Measurements from ENCODE around the gene ENHO.

ENHO gene

DNA sequence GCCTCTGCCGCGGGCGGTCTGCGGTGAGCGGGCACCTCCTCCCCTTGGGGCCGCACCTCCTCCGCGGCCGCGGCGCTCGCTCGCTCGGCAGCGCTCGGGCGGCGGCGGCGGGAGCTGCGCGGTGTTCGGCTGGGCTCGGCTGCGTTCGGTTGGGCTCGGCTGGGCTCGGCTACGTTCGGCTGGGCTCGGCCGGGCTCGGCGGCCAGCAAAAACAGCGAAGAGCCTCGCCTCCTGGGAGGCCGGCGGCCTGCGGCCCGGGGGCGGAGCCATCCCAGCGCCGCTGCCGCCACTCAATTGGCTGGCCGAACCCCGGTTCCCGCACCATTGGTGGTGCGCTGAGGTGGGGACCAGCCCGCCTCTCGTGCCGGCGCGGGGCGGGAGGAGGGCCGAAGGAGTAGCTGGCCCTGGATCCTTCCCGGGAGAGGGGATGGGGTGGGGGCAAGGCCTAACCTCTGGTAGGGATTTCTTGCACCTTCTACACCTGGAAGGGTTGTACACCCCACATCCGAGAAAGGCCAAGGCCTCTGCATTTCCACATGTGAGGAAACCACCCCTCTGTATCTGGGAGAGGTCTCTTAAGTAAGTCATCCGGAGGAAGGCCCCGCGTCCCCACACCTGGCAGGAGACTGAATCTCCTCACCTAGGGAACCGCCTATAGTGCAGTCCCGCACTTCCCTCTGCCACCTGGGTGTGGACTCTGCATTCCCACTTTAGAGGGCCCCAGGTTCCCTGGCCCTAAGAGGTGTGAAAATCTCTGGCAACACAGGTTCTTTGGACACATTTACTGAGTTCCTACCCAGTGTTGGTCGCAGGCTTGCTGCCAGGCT is at the start of gene ENHO:
Gene ENHO (minus strand): TSS at position 20 of the 827 bp plus-strand sequence. CDS start 1,295 bp downstream, outside the sequence.
- ATAC-seq (peak; percentile 97), DNase-seq (peak; percentile 90)

DNA sequence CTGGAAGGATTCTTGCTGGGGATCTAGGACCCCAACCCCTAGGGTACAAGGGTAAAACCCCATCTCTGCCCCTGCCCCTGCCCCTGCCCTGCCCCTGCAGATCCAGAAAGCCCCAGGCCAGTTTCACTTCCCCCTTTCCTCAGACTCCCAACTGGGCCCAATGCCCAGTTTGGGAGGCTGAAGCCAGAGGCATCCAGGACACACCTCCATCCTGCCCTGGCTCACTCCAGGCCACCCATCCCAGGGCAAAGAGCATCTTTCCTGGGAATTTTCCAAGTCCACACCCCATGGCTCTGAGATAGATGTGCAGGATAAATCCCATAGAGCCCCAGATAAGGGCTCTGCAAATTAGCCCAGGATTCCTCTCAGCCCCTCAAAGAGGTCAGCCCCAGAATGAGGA is 49.3 kb upstream of the ENHO start:
- ATAC-seq (no peak), DNase-seq (no peak)

DNA sequence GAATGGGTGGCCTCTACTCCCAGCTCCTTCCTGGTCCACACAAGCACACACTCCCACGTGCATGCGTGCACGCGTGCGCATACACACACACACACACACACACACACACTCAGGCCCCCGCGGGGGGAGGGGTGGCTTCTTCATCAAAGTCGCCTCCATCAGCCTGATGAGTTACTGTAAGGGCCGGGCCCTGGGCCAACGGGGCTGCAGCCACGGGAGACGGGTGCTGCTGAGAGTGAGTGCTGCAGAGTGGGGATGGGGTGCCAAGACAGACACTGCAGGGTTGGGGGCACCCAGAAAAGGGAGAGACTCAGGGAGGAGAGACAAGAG is 48.7 kb upstream of the ENHO start:
- DNase-seq, result no peak
- no peak for ATAC-seq

DNA sequence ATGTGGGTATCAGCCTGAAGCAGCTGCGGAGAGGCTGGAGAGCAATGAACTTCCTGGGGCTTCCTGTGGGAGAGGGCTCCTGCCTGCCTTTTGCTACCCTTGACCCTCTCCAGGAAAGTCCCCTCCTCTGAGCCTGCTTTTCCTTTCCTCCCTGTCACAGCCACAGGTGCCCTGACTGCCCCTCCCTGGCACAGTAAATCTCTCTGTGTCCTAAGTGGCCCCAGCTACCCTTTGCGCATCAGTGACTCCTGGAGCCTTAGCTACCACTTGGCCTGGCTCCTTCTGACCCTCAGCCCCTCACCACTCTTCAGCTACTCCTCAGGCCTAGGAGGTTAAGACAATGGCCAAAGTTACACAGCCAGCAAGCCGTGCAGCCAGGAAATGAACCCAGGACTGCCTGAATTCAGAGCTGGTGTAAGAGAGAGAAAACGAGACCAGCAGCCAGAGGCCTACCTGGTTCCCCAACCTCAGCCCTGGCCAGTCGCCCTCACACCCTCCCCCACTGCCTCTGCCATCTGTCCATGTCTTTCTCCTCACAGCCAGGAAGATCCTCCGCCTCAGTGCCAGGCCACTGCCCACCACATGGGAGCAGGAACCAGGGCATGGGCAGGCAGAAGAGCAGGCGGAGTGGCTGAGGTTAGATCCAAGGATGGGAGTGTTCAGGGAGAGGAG is 48.2 kb upstream of the ENHO start:
- ATAC-seq (no peak), DNase-seq (no peak)

DNA sequence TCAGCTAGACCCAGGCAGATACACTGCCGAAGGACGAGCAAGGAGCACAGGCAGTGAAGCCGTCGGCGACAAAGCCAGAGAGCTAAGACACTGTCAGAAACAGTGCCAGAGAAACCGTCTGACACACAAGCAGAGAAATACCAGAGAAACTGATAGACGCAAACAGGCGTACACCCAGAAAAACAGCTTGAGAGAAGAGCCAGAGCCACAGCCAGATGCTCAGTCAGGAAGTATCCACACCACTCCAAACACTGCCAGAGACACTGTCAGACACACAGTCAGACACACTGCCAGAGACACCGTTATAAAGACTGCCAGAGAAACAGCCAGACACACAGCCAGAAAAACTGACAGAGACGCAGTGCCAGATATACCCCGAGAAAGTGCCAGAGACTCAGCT is 47.6 kb upstream of the ENHO start:
- DNase-seq, result no peak
- ATAC-seq, result no peak

- no peak for ATAC-seq
- no peak for DNase-seq
Measured at GRCh38 chr9:34568774-34569173, 46.0 kb upstream of the ENHO start.

DNA sequence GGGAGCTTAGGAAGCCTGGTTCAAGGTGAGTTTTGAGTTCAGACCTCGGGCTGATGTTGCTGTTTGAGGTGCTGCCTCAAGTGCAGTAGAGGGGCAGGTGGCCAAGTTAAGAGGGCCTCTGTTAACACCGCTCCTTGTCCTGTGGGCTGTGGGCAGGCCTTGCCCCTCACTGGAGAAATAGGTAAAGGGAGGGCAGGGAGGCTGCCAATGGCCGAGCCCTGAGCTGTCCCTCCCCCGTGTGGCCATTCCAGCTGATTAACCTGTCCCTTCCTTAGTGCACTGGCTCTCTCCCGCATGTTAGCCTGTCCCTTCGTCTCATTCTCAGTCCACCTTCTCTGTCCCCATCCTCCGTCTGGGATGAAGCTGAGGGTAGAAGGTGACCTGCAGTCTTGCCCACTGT is 45.3 kb upstream of the ENHO start:
- DNase-seq (no peak), ATAC-seq (no peak)

- DNase-seq, result no peak
- ATAC-seq, result no peak
Measured at GRCh38 chr9:34566972-34567371, 44.2 kb upstream of the ENHO start.

GRCh38 chr9:34566322-34566721 is 43.5 kb upstream of the ENHO start:
- DNase-seq (no peak), ATAC-seq (no peak)

DNA sequence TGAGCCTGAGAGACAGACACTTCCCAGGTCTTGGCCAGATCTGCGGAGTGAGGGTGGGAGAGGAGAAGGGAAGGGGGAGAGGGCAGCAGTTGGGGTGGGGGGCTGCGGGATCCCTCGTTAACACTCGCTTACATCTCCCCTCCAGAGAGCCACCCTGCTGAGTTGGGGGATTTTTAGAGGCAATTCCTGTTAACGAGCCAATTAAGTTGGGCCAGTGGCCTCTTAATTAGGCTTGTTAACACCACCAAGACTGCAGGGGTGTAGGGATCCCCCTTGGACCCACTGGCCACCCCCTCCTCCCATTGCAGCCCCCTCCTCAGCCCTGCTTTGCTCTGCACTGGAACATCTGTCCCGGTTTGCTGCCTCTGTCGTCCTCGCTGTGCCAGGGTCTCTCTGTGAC is 43.1 kb upstream of the ENHO start:
- ATAC-seq (no peak), DNase-seq (no peak)

GRCh38 chr9:34564617-34565016 is 41.8 kb upstream of the ENHO start:
- DNase-seq (no peak), ATAC-seq (no peak)

- ATAC-seq, result no peak
Measured at GRCh38 chr9:34563262-34563661, 40.5 kb upstream of the ENHO start.

DNA sequence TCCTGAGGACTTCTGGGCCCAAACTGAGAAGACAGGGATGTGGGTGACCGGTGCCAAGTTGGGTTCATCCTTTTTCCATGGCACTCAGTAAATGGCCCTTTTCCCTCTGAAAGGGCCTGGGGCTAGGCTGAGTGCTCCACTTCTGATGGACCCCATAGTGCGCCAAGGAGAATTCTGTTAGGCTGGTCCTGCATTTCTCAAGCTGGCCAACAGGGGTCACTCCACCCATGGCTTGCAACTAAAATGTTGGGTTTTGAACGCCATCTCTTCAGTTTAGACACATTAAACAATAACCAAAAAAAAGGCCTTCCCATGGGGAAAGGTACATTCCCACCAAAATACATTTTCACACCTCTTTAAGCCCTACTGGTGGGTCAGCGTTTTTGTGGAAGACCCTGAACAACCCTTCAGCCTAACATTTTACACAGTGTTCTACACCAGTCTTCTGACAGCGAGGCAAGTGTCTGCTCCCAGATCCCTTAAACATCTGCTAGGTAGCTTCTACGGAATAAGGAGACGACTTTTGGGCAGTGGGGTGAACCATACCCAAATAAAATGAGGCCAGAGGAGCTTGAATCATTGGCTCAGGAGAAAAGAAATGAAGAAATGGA is 39.5 kb upstream of the ENHO start:
- DNase-seq (peak; percentile 50), ATAC-seq (no peak)

More at GRCh38 chr9:34563262-34563661, 40.5 kb upstream of the ENHO start:
- DNase-seq, result no peak

- DNase-seq (no peak), ATAC-seq (no peak)
Measured at GRCh38 chr9:34560599-34561214, 37.9 kb upstream of the ENHO start.

- ATAC-seq, result no peak
- DNase-seq, result no peak
Measured at GRCh38 chr9:34559624-34560455, 37.0 kb upstream of the ENHO start.

GRCh38 chr9:34558919-34559623 is 36.3 kb upstream of the ENHO start:
- no peak for DNase-seq
- ATAC-seq, result no peak

DNA sequence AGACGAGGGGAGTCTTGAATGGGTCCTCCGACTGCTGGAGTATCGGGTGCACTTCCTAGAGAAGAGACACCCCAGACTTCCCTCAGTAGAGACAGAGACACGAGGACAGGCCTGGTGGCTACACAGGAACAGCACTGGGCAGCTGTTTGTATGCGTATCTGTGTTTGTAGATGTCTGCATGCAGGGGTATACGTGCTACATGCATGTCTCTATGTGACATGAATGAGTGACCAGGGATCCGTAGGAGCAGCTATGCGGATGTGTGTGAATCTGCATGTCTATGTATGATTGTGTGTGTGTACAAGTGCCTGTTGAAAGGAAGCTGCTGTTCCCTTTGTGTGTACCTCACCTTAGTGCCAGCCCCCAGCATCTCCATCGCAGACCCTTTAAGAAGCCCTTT is 35.6 kb upstream of the ENHO start:
- DNase-seq (no peak), ATAC-seq (no peak)

- DNase-seq, result no peak
- ATAC-seq, result no peak
Measured at GRCh38 chr9:34557426-34558321, 34.9 kb upstream of the ENHO start.

DNA sequence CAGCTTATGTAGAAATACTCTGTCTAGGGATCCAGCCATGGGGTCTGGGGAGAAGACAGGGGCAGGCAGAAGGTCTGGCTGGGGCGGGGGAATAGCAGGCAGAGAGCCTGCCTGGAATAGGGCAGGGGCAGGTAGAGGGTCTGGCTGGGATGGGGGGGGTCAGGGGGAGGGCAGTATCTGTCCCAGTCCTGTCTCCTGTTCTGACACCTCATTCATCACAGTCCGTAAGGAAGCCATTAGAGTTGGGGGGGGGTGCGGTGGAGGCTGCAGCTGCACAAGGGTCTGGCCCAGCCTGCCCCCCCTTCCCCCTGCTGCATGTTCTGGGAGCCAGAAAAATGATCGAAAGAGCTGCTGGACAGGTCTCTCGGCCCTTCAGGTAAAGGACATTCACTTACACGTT is 34.2 kb upstream of the ENHO start:
- ATAC-seq (no peak), DNase-seq (no peak)

DNA sequence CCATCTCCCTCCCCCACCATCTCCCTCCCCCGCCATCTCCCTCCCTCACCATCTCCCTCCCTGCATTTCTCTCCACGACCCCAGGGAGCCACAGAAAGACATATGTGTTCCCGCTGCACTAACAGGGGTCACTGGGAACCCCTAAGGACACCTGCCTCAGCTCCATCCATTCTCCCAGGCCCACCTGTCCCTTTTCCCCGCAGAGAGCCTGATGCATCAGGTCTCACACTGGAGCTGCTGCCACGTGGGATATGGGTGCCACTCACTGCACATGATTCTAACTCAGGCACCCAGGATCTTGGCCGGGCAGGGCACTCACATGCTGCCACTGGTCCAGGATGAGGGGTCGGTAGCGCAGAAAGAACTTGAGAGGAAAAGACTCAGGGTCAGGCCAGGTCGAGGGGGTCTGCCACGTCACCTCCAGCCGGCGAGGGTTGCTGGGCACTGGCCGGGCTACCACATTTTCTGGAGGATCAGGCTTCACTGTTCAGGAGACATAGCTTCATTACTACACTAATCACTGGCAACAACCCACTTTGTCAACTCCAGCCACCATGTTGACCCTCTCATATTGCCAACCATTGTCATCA is 33.2 kb upstream of the ENHO start:
- ATAC-seq (no peak), DNase-seq (no peak)

All from stimulated activated naive CD8-positive, alpha-beta T cell treated with anti-CD3 and anti-CD28 coated beads, Interleukin-15, Interleukin-2, amounts not matched to agents 100 U/mL and 50 U/mL, for 24 hours (primary cell).